HG03045 (cell line): ENCODE measurements around the gene FGD6.
"Not testable (repeated sequence)": the region's sequence is repeated elsewhere in the genome, so short reads cannot be mapped to it uniquely, and the experiment has no call there.

Experiments
- ATAC-seq: cut with Tn5 transposase; IDR thresholded peaks from one replicate; pipeline ENCODE4 v1.9.1; 2021; ENCODE audit warnings: mild to moderate bottlenecking, moderate library complexity; ENCODE audit not compliant: unreplicated experiment

FGD6 gene

GRCh38 chr12:95181103-95181502 lies 36.2 kb downstream of the FGD6 start:
- no peak for ATAC-seq

- ATAC-seq: no peak
Observed at GRCh38 chr12:95179011-95179410, 38.3 kb downstream of the FGD6 start.

- no peak for ATAC-seq
Observed at GRCh38 chr12:95178136-95178535, 39.1 kb downstream of the FGD6 start.

GRCh38 chr12:95177201-95177768 lies 40.0 kb downstream of the FGD6 start:
- ATAC-seq: no peak

- ATAC-seq: no peak
Observed at GRCh38 chr12:95173392-95174251, 43.6 kb downstream of the FGD6 start.

GRCh38 chr12:95169368-95169767 lies 47.9 kb downstream of the FGD6 start:
- ATAC-seq: no peak

GRCh38 chr12:95168746-95169145 lies 48.5 kb downstream of the FGD6 start:
- no peak for ATAC-seq

GRCh38 chr12:95164656-95165055 lies 52.6 kb downstream of the FGD6 start:
- no peak for ATAC-seq

- ATAC-seq: no peak
Observed at GRCh38 chr12:95158919-95159318, 58.3 kb downstream of the FGD6 start.

- ATAC-seq: no peak
Observed at GRCh38 chr12:95151821-95152220, 65.4 kb downstream of the FGD6 start.

GRCh38 chr12:95151406-95151805 lies 65.9 kb downstream of the FGD6 start:
- no peak for ATAC-seq

GRCh38 chr12:95150501-95150900 lies 66.8 kb downstream of the FGD6 start:
- no peak for ATAC-seq

- ATAC-seq: no peak
Observed at GRCh38 chr12:95147866-95148265, 69.4 kb downstream of the FGD6 start.

GRCh38 chr12:95146769-95147168 lies 70.5 kb downstream of the FGD6 start:
- ATAC-seq: no peak

GRCh38 chr12:95143621-95144205 lies 73.6 kb downstream of the FGD6 start:
- ATAC-seq: no peak

- ATAC-seq: no peak
Observed at GRCh38 chr12:95142431-95143151, 74.7 kb downstream of the FGD6 start.

GRCh38 chr12:95141310-95141709 lies 76.0 kb downstream of the FGD6 start:
- ATAC-seq: no peak

GRCh38 chr12:95138031-95138430 lies 79.2 kb downstream of the FGD6 start:
- not testable (repeated sequence) for ATAC-seq

GRCh38 chr12:95136598-95136997 lies 80.7 kb downstream of the FGD6 start:
- no peak for ATAC-seq

GRCh38 chr12:95134085-95134484 lies 83.2 kb downstream of the FGD6 start:
- no peak for ATAC-seq

GRCh38 chr12:95131589-95132340 lies 85.5 kb downstream of the FGD6 start:
- ATAC-seq: no peak
